T-helper 1 cell (primary cell): ENCODE results near the gene CDH4.

Experiments
- DNase-seq, 5 donors: peaks; one replicate each; pipeline ENCODE4 v3.0.0-alpha.2; 2012 to 2020

CDH4 gene

GRCh38 chr20:61744691-61745396 lies 492.8 kb downstream of the CDH4 start:
- no peak for DNase-seq

GRCh38 chr20:61745397-61746146 lies 493.5 kb downstream of the CDH4 start:
- no peak for DNase-seq

GRCh38 chr20:61746147-61746646 lies 494.1 kb downstream of the CDH4 start:
- no peak for DNase-seq

GRCh38 chr20:61746781-61747180 lies 494.7 kb downstream of the CDH4 start:
- DNase-seq, result no peak

- DNase-seq, result no peak
These were observed 496.3 kb downstream of the CDH4 start for GRCh38 chr20:61748376-61748775.

GRCh38 chr20:61749406-61750075 lies 497.5 kb downstream of the CDH4 start:
- DNase-seq, result no peak

GRCh38 chr20:61750093-61750492 lies 498.0 kb downstream of the CDH4 start:
- no peak for DNase-seq

GRCh38 chr20:61752576-61752975 lies 500.5 kb downstream of the CDH4 start:
- no peak for DNase-seq

- no peak for DNase-seq
These were observed 501.4 kb downstream of the CDH4 start for GRCh38 chr20:61753316-61753942.

- no peak for DNase-seq
These were observed 502.2 kb downstream of the CDH4 start for GRCh38 chr20:61753987-61754956.

GRCh38 chr20:61754976-61755778 lies 503.1 kb downstream of the CDH4 start:
- DNase-seq, result no peak

GRCh38 chr20:61755971-61756845 lies 504.1 kb downstream of the CDH4 start:
- peak in 1 of 5 donors; percentile 1 for DNase-seq

GRCh38 chr20:61756966-61757677 lies 505.1 kb downstream of the CDH4 start:
- DNase-seq, result no peak

GRCh38 chr20:61757678-61758563 lies 505.9 kb downstream of the CDH4 start:
- no peak for DNase-seq

GRCh38 chr20:61758564-61759200 lies 506.6 kb downstream of the CDH4 start:
- DNase-seq, result no peak

GRCh38 chr20:61759286-61760065 lies 507.4 kb downstream of the CDH4 start:
- no peak for DNase-seq

GRCh38 chr20:61760321-61760720 lies 508.3 kb downstream of the CDH4 start:
- DNase-seq, result no peak
